Neural progenitor cell (in vitro differentiated cells): ENCODE measurements around the gene SLC2A9. TPM values are rescaled to one million over a fixed set of nuclear protein-coding genes. Genes with fewer than 3 reads are reported as not detected.

ENCODE experiments used
- DNase-seq: peaks from one replicate; pipeline ENCODE4 v3.0.0-alpha.2; 2016; ENCODE audit warnings: low spot score
- H2AFZ ChIP-seq: fragments of 200-600 bp; sonication (generic); replicated peaks from 2 replicates; pipeline ENCODE4 v1.6.1; 2016; ENCODE audit warnings: antibody characterized with exemption
- H3F3A ChIP-seq: fragments of 200-600 bp; sonication (generic); 2 replicates; pipeline ENCODE4 v1.6.1; 2016; ENCODE audit warnings: antibody characterized with exemption, low read depth
- H3K27ac ChIP-seq: fragments of 200-600 bp; sonication (generic); 2 replicates; pipeline ENCODE4 v1.5.1; 2016; ENCODE audit warnings: mild to moderate bottlenecking
- H3K27me3 ChIP-seq: fragments of 200-600 bp; sonication (generic); 2 replicates; pipeline ENCODE4 v1.6.1; 2016; ENCODE audit warnings: mild to moderate bottlenecking, moderate library complexity
- H3K36me3 ChIP-seq: fragments of 200-600 bp; sonication (generic); 2 replicates; pipeline ENCODE4 v1.5.1; 2016
- H3K4me1 ChIP-seq: fragments of 200-600 bp; sonication (generic); 2 replicates; pipeline ENCODE4 v1.6.1; 2016; ENCODE audit warnings: mixed run types
- H3K4me2 ChIP-seq: fragments of 200-600 bp; sonication (generic); 2 replicates; pipeline ENCODE4 v1.6.1; 2016
- H3K4me3 ChIP-seq: fragments of 200-600 bp; sonication (generic); 2 replicates; pipeline ENCODE4 v1.5.1; 2016
- H3K79me2 ChIP-seq: fragments of 200-600 bp; sonication (generic); 2 replicates; pipeline ENCODE4 v1.6.1; 2016; ENCODE audit warnings: low read depth
- H3K9ac ChIP-seq: fragments of 200-600 bp; sonication (generic); 2 replicates; pipeline ENCODE4 v1.6.1; 2016
- H3K9me3 ChIP-seq: fragments of 200-600 bp; sonication (generic); 2 replicates; pipeline ENCODE4 v1.5.1; 2016; ENCODE audit warnings: low read depth
- H4K20me1 ChIP-seq: fragments of 200-600 bp; sonication (generic); 2 replicates; pipeline ENCODE4 v1.6.1; 2016; ENCODE audit warnings: low read depth
- H3K27ac Mint-ChIP-seq: 3 replicates; pipeline ENCODE4 v1.8.0; 2021; ENCODE audit warnings: mixed read lengths
- H3K27me3 Mint-ChIP-seq: 2 replicates; pipeline ENCODE4 v1.8.0; 2022; ENCODE audit warnings: low read depth, mild to moderate bottlenecking, inconsistent platforms, moderate library complexity, mixed read lengths; ENCODE audit not compliant: insufficient read depth
- H3K36me3 Mint-ChIP-seq: 3 replicates; pipeline ENCODE4 v1.8.0; 2021; ENCODE audit warnings: mixed read lengths
- H3K4me1 Mint-ChIP-seq: 3 replicates; pipeline ENCODE4 v1.8.0; 2021; ENCODE audit warnings: mixed read lengths
- H3K4me3 Mint-ChIP-seq: 3 replicates; pipeline ENCODE4 v1.8.0; 2021; ENCODE audit warnings: mild to moderate bottlenecking, moderate library complexity, mixed read lengths
- H3K9me3 Mint-ChIP-seq: 3 replicates; pipeline ENCODE4 v1.8.0; 2020; ENCODE audit warnings: mixed read lengths
- EZH2 ChIP-seq: fragments of 200-600 bp; sonication (generic); IDR thresholded peaks from 2 replicates; pipeline ENCODE4 v1.6.1; 2017; ENCODE audit warnings: antibody characterized with exemption, mild to moderate bottlenecking, moderate library complexity
- EZH2phosphoT487 ChIP-seq: fragments of 200-600 bp; sonication (generic); IDR thresholded peaks from 2 replicates; pipeline ENCODE4 v1.6.1; 2017; ENCODE audit warnings: antibody characterized with exemption
- total RNA-seq: library from RNA; depleted of rRNA; stranded (reverse); fragments of >200 nt; gene quantifications from 2 replicates; pipeline ENCODE4 v1.2.3, GENCODE V29; 2015; ENCODE audit warnings: low replicate concordance
- TF ChIP-seq, protein P1 (sequence below): fragments of 200-600 bp; sonication (generic); IDR thresholded peaks from 2 replicates; pipeline ENCODE4 v1.5.1; 2017; ENCODE audit warnings: antibody characterized with exemption, mild to moderate bottlenecking

The SLC2A9 gene
- total RNA-seq, 1 donor from 2014 or later = not detected

DNA sequence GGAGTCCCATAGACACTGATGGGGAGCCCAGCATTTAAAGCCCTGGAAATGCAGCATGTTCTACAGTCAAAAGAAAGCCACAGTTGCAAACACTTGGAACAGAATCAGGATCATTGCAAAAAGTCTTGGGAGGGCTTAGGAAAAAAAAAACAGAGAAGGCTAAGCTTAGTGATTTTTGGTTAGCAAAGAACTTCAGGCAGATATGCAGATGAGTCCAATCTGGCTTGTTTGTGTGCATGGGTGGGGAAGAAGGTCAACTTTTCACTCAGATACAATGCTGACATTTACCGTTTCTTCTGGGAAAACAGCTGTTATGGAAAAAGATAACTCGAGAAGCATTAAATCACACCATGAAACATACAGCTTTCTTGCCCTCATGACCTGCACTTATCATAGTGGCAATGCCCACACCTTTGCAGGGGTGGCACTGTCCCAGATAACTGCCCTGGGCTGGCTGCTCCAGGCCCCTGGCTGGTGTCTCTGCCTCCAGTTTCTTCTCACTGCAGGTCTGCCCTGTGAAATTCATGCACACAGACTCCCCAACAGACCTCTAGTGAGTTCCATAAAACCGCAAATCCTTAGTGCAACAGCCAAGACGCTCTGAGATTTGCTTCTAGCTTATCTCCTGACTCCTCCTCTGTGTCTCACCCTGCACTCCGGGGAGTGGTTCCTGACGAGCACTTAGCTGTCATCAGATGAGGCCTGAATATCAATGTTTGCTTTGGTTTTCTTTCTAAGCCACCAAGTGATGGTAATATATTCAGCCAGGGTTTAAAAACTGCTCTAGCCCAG is 140.7 kb downstream of the SLC2A9 start:
- H3F3A ChIP-seq = no peaks in the 10 kb centered on the region
- H4K20me1 ChIP-seq = no peaks in the 10 kb centered on the region
- no peak for DNase-seq
- H3K4me3 ChIP-seq = no peak overlapping the region
- no peaks in the 10 kb centered on the region for H3K36me3 ChIP-seq
- H3K4me1 Mint-ChIP-seq = peaks cover 8% of the 10 kb centered on the region
- no peak overlapping the region for H3K4me3 Mint-ChIP-seq
- H3K4me2 ChIP-seq = no peak overlapping the region
- H3K9me3 ChIP-seq = no peaks in the 10 kb centered on the region
- no peaks in the 10 kb centered on the region for H3K4me1 ChIP-seq
- no peak overlapping the region for H3K9ac ChIP-seq
- H3K27ac ChIP-seq = no peak overlapping the region
- no peaks in the 10 kb centered on the region for H3K36me3 Mint-ChIP-seq
- TF ChIP-seq EZH2 (no peak), EZH2phosphoT487 (no peak)
- TF ChIP-seq, protein P1, sequence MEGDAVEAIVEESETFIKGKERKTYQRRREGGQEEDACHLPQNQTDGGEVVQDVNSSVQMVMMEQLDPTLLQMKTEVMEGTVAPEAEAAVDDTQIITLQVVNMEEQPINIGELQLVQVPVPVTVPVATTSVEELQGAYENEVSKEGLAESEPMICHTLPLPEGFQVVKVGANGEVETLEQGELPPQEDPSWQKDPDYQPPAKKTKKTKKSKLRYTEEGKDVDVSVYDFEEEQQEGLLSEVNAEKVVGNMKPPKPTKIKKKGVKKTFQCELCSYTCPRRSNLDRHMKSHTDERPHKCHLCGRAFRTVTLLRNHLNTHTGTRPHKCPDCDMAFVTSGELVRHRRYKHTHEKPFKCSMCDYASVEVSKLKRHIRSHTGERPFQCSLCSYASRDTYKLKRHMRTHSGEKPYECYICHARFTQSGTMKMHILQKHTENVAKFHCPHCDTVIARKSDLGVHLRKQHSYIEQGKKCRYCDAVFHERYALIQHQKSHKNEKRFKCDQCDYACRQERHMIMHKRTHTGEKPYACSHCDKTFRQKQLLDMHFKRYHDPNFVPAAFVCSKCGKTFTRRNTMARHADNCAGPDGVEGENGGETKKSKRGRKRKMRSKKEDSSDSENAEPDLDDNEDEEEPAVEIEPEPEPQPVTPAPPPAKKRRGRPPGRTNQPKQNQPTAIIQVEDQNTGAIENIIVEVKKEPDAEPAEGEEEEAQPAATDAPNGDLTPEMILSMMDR = no peak
- H3K79me2 ChIP-seq = no peaks in the 10 kb centered on the region
- no peaks in the 10 kb centered on the region for H3K9me3 Mint-ChIP-seq
- no peaks in the 10 kb centered on the region for H3K27me3 ChIP-seq
- no peak overlapping the region for H3K27ac Mint-ChIP-seq
- H3K27me3 Mint-ChIP-seq = peaks cover 3% of the 10 kb centered on the region
- H2AFZ ChIP-seq = no peak overlapping the region

GRCh38 chr4:9877123-9877522 is 144.2 kb downstream of the SLC2A9 start:
- H2AFZ ChIP-seq = no peak overlapping the region
- TF ChIP-seq EZH2 = no peak
- TF ChIP-seq, protein P1 = no peak
- no peak for TF ChIP-seq EZH2phosphoT487
- Mint-ChIP-seq H3K27ac (no peak overlapping the region), H3K4me1 (peaks cover 7% of the 10 kb centered on the region), H3K36me3 (no peaks in the 10 kb centered on the region), H3K4me3 (no peak overlapping the region), H3K9me3 (peaks cover 3% of the 10 kb centered on the region), H3K27me3 (peaks cover 10% of the 10 kb centered on the region)
- H3K79me2 ChIP-seq = no peaks in the 10 kb centered on the region
- H3K27me3 ChIP-seq = no peaks in the 10 kb centered on the region
- H3K4me1 ChIP-seq = no peaks in the 10 kb centered on the region
- H3F3A ChIP-seq = no peaks in the 10 kb centered on the region
- H4K20me1 ChIP-seq = no peaks in the 10 kb centered on the region
- H3K27ac ChIP-seq = no peak overlapping the region
- no peaks in the 10 kb centered on the region for H3K9me3 ChIP-seq
- no peak for DNase-seq
- H3K4me3 ChIP-seq = no peak overlapping the region
- no peak overlapping the region for H3K9ac ChIP-seq
- no peak overlapping the region for H3K4me2 ChIP-seq
- no peaks in the 10 kb centered on the region for H3K36me3 ChIP-seq

GRCh38 chr4:9875516-9875915 is 145.8 kb downstream of the SLC2A9 start:
- H3K27me3 ChIP-seq = no peaks in the 10 kb centered on the region
- H3K4me1 Mint-ChIP-seq = peaks cover 3% of the 10 kb centered on the region
- no peak overlapping the region for H2AFZ ChIP-seq
- H3K4me3 ChIP-seq = no peak overlapping the region
- H3K4me3 Mint-ChIP-seq = no peak overlapping the region
- no peaks in the 10 kb centered on the region for H4K20me1 ChIP-seq
- H3K27ac ChIP-seq = no peak overlapping the region
- H3K9ac ChIP-seq = no peak overlapping the region
- no peak overlapping the region for H3K27ac Mint-ChIP-seq
- no peak overlapping the region for H3K4me2 ChIP-seq
- H3K9me3 Mint-ChIP-seq = peaks cover 4% of the 10 kb centered on the region
- no peak for DNase-seq
- no peak for TF ChIP-seq EZH2phosphoT487
- TF ChIP-seq EZH2 = no peak
- TF ChIP-seq, protein P1 = no peak
- no peaks in the 10 kb centered on the region for H3K79me2 ChIP-seq
- no peaks in the 10 kb centered on the region for H3K36me3 ChIP-seq
- no peaks in the 10 kb centered on the region for H3F3A ChIP-seq
- no peaks in the 10 kb centered on the region for H3K36me3 Mint-ChIP-seq
- peaks cover 10% of the 10 kb centered on the region for H3K27me3 Mint-ChIP-seq
- H3K4me1 ChIP-seq = no peaks in the 10 kb centered on the region
- no peaks in the 10 kb centered on the region for H3K9me3 ChIP-seq
